ENCODE measurements around the gene PPARG. TPM values are rescaled to one million over a fixed set of nuclear protein-coding genes. Genes with fewer than 3 reads are reported as not detected.

PPARG gene
- total and polyA plus RNA-seq, 2 of the 8 experiments (the other 6 are each of a cell fraction or from before 2014, with no cell fraction given): 0.06 TPM; not detected in 1

GRCh38 chr3:12396471-12396870 lies 107.6 kb downstream of the PPARG start (continued):
- TF ChIP-seq, protein P1, sequence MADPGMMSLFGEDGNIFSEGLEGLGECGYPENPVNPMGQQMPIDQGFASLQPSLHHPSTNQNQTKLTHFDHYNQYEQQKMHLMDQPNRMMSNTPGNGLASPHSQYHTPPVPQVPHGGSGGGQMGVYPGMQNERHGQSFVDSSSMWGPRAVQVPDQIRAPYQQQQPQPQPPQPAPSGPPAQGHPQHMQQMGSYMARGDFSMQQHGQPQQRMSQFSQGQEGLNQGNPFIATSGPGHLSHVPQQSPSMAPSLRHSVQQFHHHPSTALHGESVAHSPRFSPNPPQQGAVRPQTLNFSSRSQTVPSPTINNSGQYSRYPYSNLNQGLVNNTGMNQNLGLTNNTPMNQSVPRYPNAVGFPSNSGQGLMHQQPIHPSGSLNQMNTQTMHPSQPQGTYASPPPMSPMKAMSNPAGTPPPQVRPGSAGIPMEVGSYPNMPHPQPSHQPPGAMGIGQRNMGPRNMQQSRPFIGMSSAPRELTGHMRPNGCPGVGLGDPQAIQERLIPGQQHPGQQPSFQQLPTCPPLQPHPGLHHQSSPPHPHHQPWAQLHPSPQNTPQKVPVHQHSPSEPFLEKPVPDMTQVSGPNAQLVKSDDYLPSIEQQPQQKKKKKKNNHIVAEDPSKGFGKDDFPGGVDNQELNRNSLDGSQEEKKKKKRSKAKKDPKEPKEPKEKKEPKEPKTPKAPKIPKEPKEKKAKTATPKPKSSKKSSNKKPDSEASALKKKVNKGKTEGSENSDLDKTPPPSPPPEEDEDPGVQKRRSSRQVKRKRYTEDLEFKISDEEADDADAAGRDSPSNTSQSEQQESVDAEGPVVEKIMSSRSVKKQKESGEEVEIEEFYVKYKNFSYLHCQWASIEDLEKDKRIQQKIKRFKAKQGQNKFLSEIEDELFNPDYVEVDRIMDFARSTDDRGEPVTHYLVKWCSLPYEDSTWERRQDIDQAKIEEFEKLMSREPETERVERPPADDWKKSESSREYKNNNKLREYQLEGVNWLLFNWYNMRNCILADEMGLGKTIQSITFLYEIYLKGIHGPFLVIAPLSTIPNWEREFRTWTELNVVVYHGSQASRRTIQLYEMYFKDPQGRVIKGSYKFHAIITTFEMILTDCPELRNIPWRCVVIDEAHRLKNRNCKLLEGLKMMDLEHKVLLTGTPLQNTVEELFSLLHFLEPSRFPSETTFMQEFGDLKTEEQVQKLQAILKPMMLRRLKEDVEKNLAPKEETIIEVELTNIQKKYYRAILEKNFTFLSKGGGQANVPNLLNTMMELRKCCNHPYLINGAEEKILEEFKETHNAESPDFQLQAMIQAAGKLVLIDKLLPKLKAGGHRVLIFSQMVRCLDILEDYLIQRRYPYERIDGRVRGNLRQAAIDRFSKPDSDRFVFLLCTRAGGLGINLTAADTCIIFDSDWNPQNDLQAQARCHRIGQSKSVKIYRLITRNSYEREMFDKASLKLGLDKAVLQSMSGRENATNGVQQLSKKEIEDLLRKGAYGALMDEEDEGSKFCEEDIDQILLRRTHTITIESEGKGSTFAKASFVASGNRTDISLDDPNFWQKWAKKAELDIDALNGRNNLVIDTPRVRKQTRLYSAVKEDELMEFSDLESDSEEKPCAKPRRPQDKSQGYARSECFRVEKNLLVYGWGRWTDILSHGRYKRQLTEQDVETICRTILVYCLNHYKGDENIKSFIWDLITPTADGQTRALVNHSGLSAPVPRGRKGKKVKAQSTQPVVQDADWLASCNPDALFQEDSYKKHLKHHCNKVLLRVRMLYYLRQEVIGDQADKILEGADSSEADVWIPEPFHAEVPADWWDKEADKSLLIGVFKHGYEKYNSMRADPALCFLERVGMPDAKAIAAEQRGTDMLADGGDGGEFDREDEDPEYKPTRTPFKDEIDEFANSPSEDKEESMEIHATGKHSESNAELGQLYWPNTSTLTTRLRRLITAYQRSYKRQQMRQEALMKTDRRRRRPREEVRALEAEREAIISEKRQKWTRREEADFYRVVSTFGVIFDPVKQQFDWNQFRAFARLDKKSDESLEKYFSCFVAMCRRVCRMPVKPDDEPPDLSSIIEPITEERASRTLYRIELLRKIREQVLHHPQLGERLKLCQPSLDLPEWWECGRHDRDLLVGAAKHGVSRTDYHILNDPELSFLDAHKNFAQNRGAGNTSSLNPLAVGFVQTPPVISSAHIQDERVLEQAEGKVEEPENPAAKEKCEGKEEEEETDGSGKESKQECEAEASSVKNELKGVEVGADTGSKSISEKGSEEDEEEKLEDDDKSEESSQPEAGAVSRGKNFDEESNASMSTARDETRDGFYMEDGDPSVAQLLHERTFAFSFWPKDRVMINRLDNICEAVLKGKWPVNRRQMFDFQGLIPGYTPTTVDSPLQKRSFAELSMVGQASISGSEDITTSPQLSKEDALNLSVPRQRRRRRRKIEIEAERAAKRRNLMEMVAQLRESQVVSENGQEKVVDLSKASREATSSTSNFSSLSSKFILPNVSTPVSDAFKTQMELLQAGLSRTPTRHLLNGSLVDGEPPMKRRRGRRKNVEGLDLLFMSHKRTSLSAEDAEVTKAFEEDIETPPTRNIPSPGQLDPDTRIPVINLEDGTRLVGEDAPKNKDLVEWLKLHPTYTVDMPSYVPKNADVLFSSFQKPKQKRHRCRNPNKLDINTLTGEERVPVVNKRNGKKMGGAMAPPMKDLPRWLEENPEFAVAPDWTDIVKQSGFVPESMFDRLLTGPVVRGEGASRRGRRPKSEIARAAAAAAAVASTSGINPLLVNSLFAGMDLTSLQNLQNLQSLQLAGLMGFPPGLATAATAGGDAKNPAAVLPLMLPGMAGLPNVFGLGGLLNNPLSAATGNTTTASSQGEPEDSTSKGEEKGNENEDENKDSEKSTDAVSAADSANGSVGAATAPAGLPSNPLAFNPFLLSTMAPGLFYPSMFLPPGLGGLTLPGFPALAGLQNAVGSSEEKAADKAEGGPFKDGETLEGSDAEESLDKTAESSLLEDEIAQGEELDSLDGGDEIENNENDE (IDR thresholded peaks at IDR 0.05; ENCODE audit: insufficient replicate concordance, low read length): no peak
- TF ChIP-seq ZNF274 (IDR thresholded peaks at IDR 0.05; ENCODE audit: borderline replicate concordance, extremely low read depth, low read length) (no peak), YY1 (IDR thresholded peaks at IDR 0.05; ENCODE audit: low read depth, low read length) (no peak), JUND (IDR thresholded peaks at IDR 0.05; ENCODE audit: low read length) (no peak), TAF7 (optimal IDR thresholded peaks at IDR 0.05; ENCODE audit: borderline replicate concordance, low read depth, low read length) (no peak)
- TF ChIP-seq, protein P2, sequence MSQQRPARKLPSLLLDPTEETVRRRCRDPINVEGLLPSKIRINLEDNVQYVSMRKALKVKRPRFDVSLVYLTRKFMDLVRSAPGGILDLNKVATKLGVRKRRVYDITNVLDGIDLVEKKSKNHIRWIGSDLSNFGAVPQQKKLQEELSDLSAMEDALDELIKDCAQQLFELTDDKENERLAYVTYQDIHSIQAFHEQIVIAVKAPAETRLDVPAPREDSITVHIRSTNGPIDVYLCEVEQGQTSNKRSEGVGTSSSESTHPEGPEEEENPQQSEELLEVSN (IDR thresholded peaks at IDR 0.05): no peak
